Measurements from ENCODE around the gene HRCT1.
"Not testable (repeated sequence)": the region's sequence is repeated elsewhere in the genome, so short reads cannot be mapped to it uniquely, and the experiment has no call there.

HRCT1 gene

DNA sequence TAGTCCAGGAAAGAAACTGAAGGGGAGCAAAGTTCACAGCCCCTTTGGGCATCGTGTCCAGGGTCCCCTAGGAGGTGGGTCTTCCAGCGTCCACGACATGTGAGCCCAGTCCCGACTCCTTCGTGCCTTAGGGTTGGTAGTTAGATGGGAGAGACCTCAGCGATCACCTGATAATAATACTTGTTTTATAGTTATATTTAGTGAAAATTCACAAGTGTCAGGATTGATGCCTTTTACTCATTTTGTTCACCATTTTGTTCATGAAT, 23.4 kb downstream of the HRCT1 start:
- no peak for DNase-seq (ENCODE audit: extremely low spot score)
- TF ChIP-seq ELF4 (IDR thresholded peaks at IDR 0.05) (no peak), L3MBTL2 (conservative IDR thresholded peaks at IDR 0.05) (no peak), CTBP1 (IDR thresholded peaks at IDR 0.05; ENCODE audit: borderline replicate concordance) (no peak), ARNT (IDR thresholded peaks at IDR 0.05) (no peak), FOXK2 (IDR thresholded peaks at IDR 0.05) (no peak), NFRKB (IDR thresholded peaks at IDR 0.05) (no peak), HDGF (IDR thresholded peaks at IDR 0.05; ENCODE audit: borderline replicate concordance) (no peak), ZNF384 (IDR thresholded peaks at IDR 0.05) (no peak), FOXA1 (IDR thresholded peaks at IDR 0.05) (no peak), TARDBP (IDR thresholded peaks at IDR 0.05) (no peak), LEF1 (IDR thresholded peaks at IDR 0.05; ENCODE audit: borderline replicate concordance) (no peak), SUZ12 (IDR thresholded peaks at IDR 0.05) (no peak), SP1 (IDR thresholded peaks at IDR 0.05) (no peak), BHLHE40 (IDR thresholded peaks at IDR 0.05; ENCODE audit: borderline replicate concordance) (no peak), FOXM1 (IDR thresholded peaks at IDR 0.05; ENCODE audit: borderline replicate concordance) (no peak)
- TF ChIP-seq, protein P1, sequence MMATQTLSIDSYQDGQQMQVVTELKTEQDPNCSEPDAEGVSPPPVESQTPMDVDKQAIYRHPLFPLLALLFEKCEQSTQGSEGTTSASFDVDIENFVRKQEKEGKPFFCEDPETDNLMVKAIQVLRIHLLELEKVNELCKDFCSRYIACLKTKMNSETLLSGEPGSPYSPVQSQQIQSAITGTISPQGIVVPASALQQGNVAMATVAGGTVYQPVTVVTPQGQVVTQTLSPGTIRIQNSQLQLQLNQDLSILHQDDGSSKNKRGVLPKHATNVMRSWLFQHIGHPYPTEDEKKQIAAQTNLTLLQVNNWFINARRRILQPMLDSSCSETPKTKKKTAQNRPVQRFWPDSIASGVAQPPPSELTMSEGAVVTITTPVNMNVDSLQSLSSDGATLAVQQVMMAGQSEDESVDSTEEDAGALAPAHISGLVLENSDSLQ (IDR thresholded peaks at IDR 0.05) = no peak
- CTCF ChIA-PET = no interaction called here
- POLR2A ChIA-PET = no interaction called here

DNA sequence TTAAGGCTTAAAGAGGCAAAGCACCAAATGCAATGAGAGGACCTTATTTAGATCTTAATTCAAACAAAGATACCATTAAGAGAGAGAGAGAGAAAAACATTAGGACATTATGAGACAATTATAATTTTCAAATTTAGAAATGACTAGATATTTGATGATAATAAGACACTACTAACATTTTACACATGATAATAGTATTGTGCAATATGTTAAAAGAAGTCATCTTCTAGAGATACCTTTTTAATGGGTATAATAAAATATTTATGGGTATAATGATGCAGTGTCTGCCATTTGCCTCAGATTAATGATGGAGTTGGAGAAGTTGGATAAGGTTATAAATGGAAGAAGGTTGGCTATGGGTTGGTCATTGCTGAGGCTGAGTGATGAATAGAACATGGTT, 24.5 kb downstream of the HRCT1 start:
- POLR2A ChIA-PET = no interaction called here
- CTCF ChIA-PET = interaction anchor here (1.2 kb wide), 1 partner anchor 15 kb away, joined by 4 read pairs; no protein-coding TSS in a partner anchor
- DNase-seq (ENCODE audit: extremely low spot score) = no peak
- TF ChIP-seq TARDBP (IDR thresholded peaks at IDR 0.05) = no peak
- no peak for TF ChIP-seq FOXM1 (IDR thresholded peaks at IDR 0.05; ENCODE audit: borderline replicate concordance)
- no peak for TF ChIP-seq L3MBTL2 (conservative IDR thresholded peaks at IDR 0.05)
- no peak for TF ChIP-seq FOXA1 (IDR thresholded peaks at IDR 0.05)
- no peak for TF ChIP-seq ELF4 (IDR thresholded peaks at IDR 0.05)
- no peak for TF ChIP-seq BHLHE40 (IDR thresholded peaks at IDR 0.05; ENCODE audit: borderline replicate concordance)
- TF ChIP-seq FOXK2 (IDR thresholded peaks at IDR 0.05) = no peak
- TF ChIP-seq ZNF384 (IDR thresholded peaks at IDR 0.05) = no peak
- no peak for TF ChIP-seq NFRKB (IDR thresholded peaks at IDR 0.05)
- TF ChIP-seq, protein P1 (IDR thresholded peaks at IDR 0.05) = no peak
- TF ChIP-seq ARNT (IDR thresholded peaks at IDR 0.05) = no peak
- TF ChIP-seq SUZ12 (IDR thresholded peaks at IDR 0.05) = no peak

GRCh38 chr9:35930989-35931388, 25.0 kb downstream of the HRCT1 start:
- DNase-seq (ENCODE audit: extremely low spot score) = no peak
- POLR2A ChIA-PET = no interaction called here
- TF ChIP-seq ELF4 (IDR thresholded peaks at IDR 0.05) (no peak), ZNF384 (IDR thresholded peaks at IDR 0.05) (no peak), FOXA1 (IDR thresholded peaks at IDR 0.05) (no peak), LEF1 (IDR thresholded peaks at IDR 0.05; ENCODE audit: borderline replicate concordance) (no peak), SUZ12 (IDR thresholded peaks at IDR 0.05) (no peak), HDGF (IDR thresholded peaks at IDR 0.05; ENCODE audit: borderline replicate concordance) (no peak), CTBP1 (IDR thresholded peaks at IDR 0.05; ENCODE audit: borderline replicate concordance) (no peak), BHLHE40 (IDR thresholded peaks at IDR 0.05; ENCODE audit: borderline replicate concordance) (no peak), FOXK2 (IDR thresholded peaks at IDR 0.05) (no peak)
- TF ChIP-seq, protein P1 (IDR thresholded peaks at IDR 0.05) = no peak
- CTCF ChIA-PET = interaction anchor here (1.2 kb wide), 1 partner anchor 14 kb away, joined by 4 read pairs; no protein-coding TSS in a partner anchor

- ChIA-PET CTCF (no interaction called here), POLR2A (no interaction called here)
- no peak for DNase-seq (ENCODE audit: extremely low spot score)
- TF ChIP-seq ARNT (IDR thresholded peaks at IDR 0.05) (no peak), NFRKB (IDR thresholded peaks at IDR 0.05) (no peak), FOXA1 (IDR thresholded peaks at IDR 0.05) (no peak), SP1 (IDR thresholded peaks at IDR 0.05) (no peak)
These were observed 26.7 kb downstream of the HRCT1 start for GRCh38 chr9:35932735-35933134.

GRCh38 chr9:35933550-35934067, 27.6 kb downstream of the HRCT1 start:
- ChIA-PET POLR2A (no interaction called here), CTCF (no interaction called here)
- TF ChIP-seq LEF1 (IDR thresholded peaks at IDR 0.05; ENCODE audit: borderline replicate concordance) (no peak), ZNF384 (IDR thresholded peaks at IDR 0.05) (no peak), TARDBP (IDR thresholded peaks at IDR 0.05) (no peak), HDGF (IDR thresholded peaks at IDR 0.05; ENCODE audit: borderline replicate concordance) (no peak), L3MBTL2 (conservative IDR thresholded peaks at IDR 0.05) (no peak), SUZ12 (IDR thresholded peaks at IDR 0.05) (no peak), SP1 (IDR thresholded peaks at IDR 0.05) (no peak), CTBP1 (IDR thresholded peaks at IDR 0.05; ENCODE audit: borderline replicate concordance) (no peak), FOXM1 (IDR thresholded peaks at IDR 0.05; ENCODE audit: borderline replicate concordance) (no peak), ARNT (IDR thresholded peaks at IDR 0.05) (no peak), FOXK2 (IDR thresholded peaks at IDR 0.05) (no peak), FOXA1 (IDR thresholded peaks at IDR 0.05) (no peak), ELF4 (IDR thresholded peaks at IDR 0.05) (no peak)
- TF ChIP-seq, protein P1 (IDR thresholded peaks at IDR 0.05) = no peak
- no peak for DNase-seq (ENCODE audit: extremely low spot score)

DNA sequence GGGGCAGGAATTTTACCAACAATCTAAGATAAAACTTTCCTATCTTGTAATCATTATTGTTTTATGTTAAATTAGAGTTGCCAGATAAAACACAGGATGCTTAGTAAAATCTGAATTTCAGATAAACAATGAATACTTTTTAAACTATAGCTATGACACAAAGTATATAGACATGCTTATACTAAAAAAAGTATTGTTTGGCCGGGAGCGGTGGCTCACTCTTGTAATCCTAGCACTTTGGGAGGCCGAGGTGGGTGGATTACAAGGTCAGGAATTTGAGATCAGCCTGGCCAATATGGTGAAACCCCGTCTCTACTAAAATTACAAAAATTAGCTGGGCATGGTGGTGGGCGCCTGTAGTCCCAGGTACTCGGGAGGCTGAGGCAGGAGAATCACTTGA, 28.1 kb downstream of the HRCT1 start:
- POLR2A ChIA-PET; CTCF ChIA-PET; DNase-seq (ENCODE audit: extremely low spot score): not testable (repeated sequence)

Data from HEK293T (cell line).